ENCODE results near the gene HTT. TPM values are rescaled to one million over a fixed set of nuclear protein-coding genes. Genes with fewer than 3 reads are reported as not detected.
"Not testable (repeated sequence)": the region's sequence is repeated elsewhere in the genome, so short reads cannot be mapped to it uniquely, and the experiment has no call there.

HTT gene
- polyA plus RNA-seq, 4 donors: 32.6 to 41.7 (median 34.4) TPM

- no peak for DNase-seq (ENCODE audit: low read depth in 4 of 4, low spot score in 3 of 4)
Measured at GRCh38 chr4:3075652-3075981, 1.1 kb downstream of the HTT start.

GRCh38 chr4:3077796-3078195 lies 3.3 kb downstream of the HTT start:
- no peak for DNase-seq (ENCODE audit: low read depth in 4 of 4, low spot score in 3 of 4)

GRCh38 chr4:3079694-3080123 lies 5.2 kb downstream of the HTT start:
- no peak for DNase-seq (ENCODE audit: low read depth in 4 of 4, low spot score in 3 of 4)

- DNase-seq (ENCODE audit: low read depth in 4 of 4, low spot score in 3 of 4): no peak
Measured at GRCh38 chr4:3082925-3083515, 8.5 kb downstream of the HTT start.

GRCh38 chr4:3083732-3084131 lies 9.3 kb downstream of the HTT start:
- no peak for DNase-seq (ENCODE audit: low read depth in 4 of 4, low spot score in 3 of 4)

GRCh38 chr4:3085948-3086670 lies 11.6 kb downstream of the HTT start:
- no peak for DNase-seq (ENCODE audit: low read depth in 4 of 4, low spot score in 3 of 4)

- no peak for DNase-seq (ENCODE audit: low read depth in 4 of 4, low spot score in 3 of 4)
Measured at GRCh38 chr4:3087115-3087797, 12.8 kb downstream of the HTT start.

- no peak for DNase-seq (ENCODE audit: low read depth in 4 of 4, low spot score in 3 of 4)
Measured at GRCh38 chr4:3091464-3091863, 17.0 kb downstream of the HTT start.

GRCh38 chr4:3094701-3095100 lies 20.2 kb downstream of the HTT start:
- not testable (repeated sequence) for DNase-seq (ENCODE audit: low read depth in 4 of 4, low spot score in 3 of 4)

- DNase-seq (ENCODE audit: low read depth in 4 of 4, low spot score in 3 of 4): no peak
Measured at GRCh38 chr4:3096202-3096601, 21.7 kb downstream of the HTT start.

GRCh38 chr4:3098346-3098745 lies 23.9 kb downstream of the HTT start:
- DNase-seq (ENCODE audit: low read depth in 4 of 4, low spot score in 3 of 4): no peak

GRCh38 chr4:3106339-3107186 lies 32.1 kb downstream of the HTT start:
- peak; percentile 38 to 59 (median 49) for DNase-seq (ENCODE audit: low read depth in 4 of 4, low spot score in 3 of 4)

- no peak for DNase-seq (ENCODE audit: low read depth in 4 of 4, low spot score in 3 of 4)
Measured at GRCh38 chr4:3107271-3107670, 32.8 kb downstream of the HTT start.

- no peak for DNase-seq (ENCODE audit: low read depth in 4 of 4, low spot score in 3 of 4)
Measured at GRCh38 chr4:3107691-3108121, 33.2 kb downstream of the HTT start.

GRCh38 chr4:3108211-3108610 lies 33.7 kb downstream of the HTT start:
- DNase-seq (ENCODE audit: low read depth in 4 of 4, low spot score in 3 of 4): no peak

- DNase-seq (ENCODE audit: low read depth in 4 of 4, low spot score in 3 of 4): no peak
Measured at GRCh38 chr4:3111461-3111860, 37.0 kb downstream of the HTT start.

GRCh38 chr4:3112201-3112600 lies 37.7 kb downstream of the HTT start:
- DNase-seq (ENCODE audit: low read depth in 4 of 4, low spot score in 3 of 4): no peak

- no peak for DNase-seq (ENCODE audit: low read depth in 4 of 4, low spot score in 3 of 4)
Measured at GRCh38 chr4:3112609-3113469, 38.4 kb downstream of the HTT start.

- DNase-seq (ENCODE audit: low read depth in 4 of 4, low spot score in 3 of 4): no peak
Measured at GRCh38 chr4:3114377-3114776, 39.9 kb downstream of the HTT start.

- no peak for DNase-seq (ENCODE audit: low read depth in 4 of 4, low spot score in 3 of 4)
Measured at GRCh38 chr4:3115637-3116270, 41.3 kb downstream of the HTT start.

Data from right renal pelvis (tissue), 4 donors.